IPS-NIHi7 (cell line): ENCODE results near the gene LPA.
"Not testable (repeated sequence)": the region's sequence is repeated elsewhere in the genome, so short reads cannot be mapped to it uniquely, and the experiment has no call there.

ENCODE experiments used
- DNase-seq: peaks from one replicate; pipeline ENCODE4 v3.0.0; 2012; ENCODE audit warnings: mixed read lengths; ENCODE audit errors: extremely low spot score

Gene LPA, protein sequence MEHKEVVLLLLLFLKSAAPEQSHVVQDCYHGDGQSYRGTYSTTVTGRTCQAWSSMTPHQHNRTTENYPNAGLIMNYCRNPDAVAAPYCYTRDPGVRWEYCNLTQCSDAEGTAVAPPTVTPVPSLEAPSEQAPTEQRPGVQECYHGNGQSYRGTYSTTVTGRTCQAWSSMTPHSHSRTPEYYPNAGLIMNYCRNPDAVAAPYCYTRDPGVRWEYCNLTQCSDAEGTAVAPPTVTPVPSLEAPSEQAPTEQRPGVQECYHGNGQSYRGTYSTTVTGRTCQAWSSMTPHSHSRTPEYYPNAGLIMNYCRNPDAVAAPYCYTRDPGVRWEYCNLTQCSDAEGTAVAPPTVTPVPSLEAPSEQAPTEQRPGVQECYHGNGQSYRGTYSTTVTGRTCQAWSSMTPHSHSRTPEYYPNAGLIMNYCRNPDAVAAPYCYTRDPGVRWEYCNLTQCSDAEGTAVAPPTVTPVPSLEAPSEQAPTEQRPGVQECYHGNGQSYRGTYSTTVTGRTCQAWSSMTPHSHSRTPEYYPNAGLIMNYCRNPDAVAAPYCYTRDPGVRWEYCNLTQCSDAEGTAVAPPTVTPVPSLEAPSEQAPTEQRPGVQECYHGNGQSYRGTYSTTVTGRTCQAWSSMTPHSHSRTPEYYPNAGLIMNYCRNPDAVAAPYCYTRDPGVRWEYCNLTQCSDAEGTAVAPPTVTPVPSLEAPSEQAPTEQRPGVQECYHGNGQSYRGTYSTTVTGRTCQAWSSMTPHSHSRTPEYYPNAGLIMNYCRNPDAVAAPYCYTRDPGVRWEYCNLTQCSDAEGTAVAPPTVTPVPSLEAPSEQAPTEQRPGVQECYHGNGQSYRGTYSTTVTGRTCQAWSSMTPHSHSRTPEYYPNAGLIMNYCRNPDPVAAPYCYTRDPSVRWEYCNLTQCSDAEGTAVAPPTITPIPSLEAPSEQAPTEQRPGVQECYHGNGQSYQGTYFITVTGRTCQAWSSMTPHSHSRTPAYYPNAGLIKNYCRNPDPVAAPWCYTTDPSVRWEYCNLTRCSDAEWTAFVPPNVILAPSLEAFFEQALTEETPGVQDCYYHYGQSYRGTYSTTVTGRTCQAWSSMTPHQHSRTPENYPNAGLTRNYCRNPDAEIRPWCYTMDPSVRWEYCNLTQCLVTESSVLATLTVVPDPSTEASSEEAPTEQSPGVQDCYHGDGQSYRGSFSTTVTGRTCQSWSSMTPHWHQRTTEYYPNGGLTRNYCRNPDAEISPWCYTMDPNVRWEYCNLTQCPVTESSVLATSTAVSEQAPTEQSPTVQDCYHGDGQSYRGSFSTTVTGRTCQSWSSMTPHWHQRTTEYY (N-terminal part only)

DNA sequence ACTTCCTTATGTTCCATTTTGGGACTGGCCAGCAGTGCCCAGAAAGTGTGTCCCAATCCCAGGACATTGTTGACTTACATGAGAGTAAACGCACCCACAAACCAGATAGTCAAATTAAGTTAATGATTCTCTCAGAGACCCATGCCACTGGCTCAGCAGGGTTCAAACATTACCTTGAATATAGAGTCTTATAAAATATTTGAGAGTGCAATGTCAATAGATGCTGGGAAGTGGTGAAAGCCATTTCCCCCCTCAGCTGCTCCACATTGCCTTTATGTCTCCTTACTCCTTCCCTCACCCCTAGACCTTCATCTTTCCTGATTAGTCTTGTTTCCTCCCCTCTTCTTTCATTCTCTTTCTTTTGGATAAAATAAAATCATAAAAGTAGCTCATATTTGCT is at the start of gene LPA:
LPA (minus strand) TSS at position 78 of the 400 bp plus-strand sequence; CDS start at position 17, 61 bp downstream.
- not testable (repeated sequence) for DNase-seq

DNA sequence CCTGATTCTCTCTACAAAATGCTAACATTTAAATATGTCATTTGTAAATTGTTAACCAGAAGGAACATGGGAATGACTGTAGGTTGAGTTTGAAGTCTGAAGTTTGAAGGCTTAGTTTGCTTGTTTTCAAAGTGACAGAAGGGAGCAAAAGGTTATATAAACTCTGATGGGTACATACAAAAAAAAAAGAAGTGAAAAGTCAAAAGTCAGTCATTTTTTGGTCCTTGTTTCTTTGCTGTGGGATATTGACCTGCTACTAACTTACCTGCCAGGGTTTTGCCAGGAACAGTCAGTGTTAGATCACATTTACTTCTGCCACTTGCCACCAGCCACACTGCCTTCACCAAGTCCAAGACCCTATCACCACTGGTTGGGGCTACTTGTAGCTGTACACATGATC is 44.9 kb upstream of the LPA start:
- not testable (repeated sequence) for DNase-seq

DNA sequence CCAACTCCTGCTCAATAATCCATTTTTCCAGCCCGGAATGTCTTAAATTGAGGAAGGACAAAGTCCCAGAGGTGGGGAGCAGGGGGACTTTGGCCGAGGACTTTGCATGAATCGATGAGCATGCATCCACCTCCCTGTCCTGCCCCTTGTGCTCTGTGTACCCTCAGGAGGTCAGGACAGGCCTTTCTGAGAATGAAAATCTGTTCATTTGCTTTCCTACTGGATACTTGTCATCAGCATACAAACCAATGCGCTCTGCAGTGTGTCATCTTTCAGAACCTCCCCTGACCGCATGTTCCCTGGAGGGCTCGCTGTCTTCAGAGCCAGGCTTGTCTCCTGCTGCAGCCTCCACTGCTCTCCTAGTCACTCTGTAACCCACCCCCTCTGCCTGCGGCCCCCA is 40.6 kb upstream of the LPA start:
- DNase-seq: not testable (repeated sequence)

DNA sequence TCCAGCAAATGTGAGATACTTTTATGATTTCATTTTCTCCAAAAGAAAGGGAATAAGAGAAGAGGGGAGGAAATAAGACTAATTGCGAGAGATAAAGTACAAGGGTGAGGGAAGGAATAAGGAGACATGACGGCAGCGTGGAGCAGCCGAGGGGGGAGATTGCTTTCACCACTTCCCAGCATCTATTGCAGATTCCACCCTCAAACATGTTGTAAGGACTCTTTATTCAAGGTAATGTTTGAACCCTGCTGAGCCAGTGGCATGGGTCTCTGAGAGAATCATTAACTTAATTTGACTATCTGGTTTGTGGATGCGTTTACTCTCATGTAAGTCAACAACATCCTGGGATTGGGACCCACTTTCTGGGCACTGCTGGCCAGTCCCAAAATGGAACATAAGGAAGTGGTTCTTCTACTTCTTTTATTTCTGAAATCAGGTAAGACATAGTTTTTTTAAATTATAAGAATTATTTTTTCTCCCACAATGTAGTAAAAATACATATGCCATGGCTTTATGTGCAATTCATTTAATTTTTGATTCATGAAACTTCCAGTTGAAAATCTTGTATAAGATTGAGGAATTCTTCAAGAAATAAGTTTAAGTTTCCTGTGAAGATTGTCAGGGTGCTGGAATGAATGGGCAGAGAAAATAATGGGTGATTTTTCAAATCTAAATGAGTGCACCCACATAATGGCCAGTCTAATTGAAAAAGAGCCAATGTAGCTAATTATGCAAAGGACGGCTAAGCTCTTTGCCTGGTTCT is 38.0 kb upstream of the LPA start, which contains the start of gene PLG:
PLG (plus strand) TSS at position 327 of the 763 bp plus-strand sequence; CDS start at position 388, 61 bp downstream.
- DNase-seq: not testable (repeated sequence)

DNA sequence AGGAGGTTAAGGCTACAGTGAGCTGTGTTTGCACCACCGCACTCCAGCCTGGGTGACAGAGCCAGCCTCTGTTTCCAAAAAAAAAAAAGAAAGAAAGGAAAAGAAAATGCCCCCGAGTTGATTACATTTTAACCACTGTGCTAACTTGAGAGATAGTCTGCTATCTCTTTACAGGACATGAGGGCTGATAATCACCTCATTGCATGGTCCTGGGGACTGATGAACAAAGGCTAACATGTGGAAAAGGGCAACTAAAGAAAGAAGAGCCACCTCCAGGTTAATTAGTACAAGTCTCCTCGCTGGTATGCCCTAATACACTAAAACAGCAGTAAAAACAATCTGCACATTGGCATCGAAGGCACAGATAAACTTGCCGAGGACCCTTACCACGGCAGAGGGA is 33.8 kb upstream of the LPA start:
- DNase-seq: no peak

DNA sequence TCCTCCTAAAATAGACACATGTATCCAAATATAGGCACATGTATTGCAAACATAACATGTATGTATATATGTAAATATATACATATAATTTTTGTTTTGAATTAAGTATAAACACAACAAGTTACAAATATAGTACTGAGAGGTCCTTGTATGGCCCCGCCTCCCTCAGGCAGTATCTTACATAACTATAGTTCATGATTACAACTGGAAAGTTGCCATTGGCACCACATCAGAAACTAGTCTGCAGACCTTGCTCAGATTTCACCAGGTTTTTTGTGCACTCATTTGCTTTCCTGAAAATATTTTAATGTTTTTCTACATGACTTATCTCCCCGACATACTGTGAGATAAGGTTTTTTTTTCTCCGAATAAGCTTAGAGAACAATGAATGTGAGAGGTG is 32.8 kb upstream of the LPA start:
- not testable (repeated sequence) for DNase-seq

DNA sequence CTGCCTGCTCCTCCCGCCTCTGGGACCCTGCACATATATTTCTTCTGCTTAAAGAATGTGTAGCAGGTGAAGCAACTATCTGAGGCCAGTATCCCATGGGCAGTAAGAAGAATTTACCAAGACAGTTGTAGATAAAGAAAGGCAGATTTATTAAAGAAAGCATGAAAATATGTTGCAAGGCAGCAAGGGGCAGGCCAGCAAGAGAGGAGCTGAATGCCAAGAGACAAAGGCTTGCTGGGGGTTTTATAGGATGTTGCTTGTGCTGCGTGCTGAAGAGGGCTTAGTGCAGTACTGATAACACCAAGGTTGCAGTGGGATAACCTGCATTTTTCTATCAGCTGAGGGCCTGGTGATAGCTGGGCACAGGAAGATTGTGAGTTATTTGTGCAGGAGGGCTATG is 31.5 kb upstream of the LPA start:
- not testable (repeated sequence) for DNase-seq

DNA sequence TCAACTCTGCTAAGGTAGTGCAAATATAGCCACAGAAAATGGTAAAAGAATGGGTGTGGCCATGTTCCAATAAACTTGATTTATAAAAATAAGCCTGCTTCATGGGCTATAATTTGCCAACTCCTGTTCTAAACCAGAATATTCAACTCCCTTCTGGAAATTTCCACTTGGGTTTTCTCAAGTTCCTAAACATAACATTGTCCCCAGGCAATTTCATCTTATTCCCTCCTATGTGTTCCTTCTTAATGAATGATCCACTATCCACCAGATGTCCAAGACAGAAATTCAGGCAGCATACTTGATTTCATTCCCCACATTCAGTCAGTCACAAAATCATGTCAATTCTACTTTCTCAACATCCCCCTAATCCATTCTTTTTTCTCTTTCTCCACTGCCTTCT is 30.9 kb upstream of the LPA start:
- DNase-seq: not testable (repeated sequence)

DNA sequence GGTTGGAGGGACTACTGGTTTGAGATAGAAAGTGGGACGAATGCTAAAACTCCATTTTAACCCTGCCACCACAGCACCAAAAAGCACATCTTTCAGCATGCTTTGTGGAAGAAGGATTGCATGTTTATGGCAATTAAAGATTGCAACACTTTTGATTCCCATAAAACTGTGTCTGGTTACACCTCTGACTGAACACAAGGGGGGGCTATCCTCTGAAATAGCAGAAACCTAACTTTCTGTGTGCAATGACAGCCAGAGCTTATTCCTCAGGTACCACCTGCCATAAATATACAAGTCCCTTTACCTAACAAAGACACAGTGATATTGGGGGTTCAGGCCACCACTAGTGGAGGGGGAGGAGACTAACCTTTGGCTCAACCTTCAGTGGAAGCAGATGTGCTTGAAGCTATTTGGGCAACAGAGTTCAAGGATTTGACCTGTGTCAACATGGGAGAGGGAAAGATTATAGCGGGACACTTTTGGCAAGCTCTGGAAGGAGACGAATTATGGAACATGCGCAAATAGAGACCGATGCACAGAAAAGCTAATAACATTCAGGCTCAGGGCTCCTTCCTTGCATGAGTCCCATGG is 28.4 kb upstream of the LPA start:
- DNase-seq: peak; percentile 49

DNA sequence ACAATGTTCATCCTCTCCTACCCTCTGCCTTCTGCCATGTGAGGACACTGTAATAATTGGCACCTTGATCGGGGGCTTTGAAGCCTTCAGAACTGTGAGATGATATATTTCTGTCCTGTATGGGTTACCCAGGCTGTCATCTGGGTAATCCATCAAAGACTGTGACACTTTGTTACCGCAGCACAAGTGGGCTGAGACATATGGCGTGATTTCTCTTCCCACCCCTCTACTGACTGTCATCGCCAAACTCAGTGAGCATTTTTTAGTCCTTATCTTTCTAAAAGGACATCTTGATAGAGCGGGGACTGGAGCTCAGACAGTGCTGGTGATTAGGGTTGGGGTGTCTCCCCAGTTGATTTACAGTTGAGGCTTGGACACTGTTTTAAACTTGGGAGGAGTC is 27.5 kb upstream of the LPA start:
- DNase-seq: no peak

DNA sequence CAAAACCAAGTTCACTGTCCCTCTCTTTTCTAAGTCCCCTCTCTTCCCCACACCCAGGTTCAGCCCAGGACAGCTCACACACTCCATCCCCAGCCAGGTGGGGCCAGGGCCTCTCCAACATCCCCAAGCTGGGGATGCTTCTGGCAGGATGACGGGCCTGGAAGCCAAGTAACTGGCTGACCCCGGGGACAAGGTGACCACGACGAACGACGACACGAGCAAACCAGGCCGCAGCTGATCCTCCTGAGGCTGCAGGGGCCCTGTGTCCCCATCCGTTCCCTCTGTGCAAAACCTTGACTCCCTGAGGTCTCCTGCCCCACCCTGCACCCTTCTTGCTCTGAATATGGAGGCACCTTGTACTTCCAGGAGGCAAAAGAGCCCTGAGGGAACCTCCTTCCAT is 26.4 kb upstream of the LPA start:
- no peak for DNase-seq

DNA sequence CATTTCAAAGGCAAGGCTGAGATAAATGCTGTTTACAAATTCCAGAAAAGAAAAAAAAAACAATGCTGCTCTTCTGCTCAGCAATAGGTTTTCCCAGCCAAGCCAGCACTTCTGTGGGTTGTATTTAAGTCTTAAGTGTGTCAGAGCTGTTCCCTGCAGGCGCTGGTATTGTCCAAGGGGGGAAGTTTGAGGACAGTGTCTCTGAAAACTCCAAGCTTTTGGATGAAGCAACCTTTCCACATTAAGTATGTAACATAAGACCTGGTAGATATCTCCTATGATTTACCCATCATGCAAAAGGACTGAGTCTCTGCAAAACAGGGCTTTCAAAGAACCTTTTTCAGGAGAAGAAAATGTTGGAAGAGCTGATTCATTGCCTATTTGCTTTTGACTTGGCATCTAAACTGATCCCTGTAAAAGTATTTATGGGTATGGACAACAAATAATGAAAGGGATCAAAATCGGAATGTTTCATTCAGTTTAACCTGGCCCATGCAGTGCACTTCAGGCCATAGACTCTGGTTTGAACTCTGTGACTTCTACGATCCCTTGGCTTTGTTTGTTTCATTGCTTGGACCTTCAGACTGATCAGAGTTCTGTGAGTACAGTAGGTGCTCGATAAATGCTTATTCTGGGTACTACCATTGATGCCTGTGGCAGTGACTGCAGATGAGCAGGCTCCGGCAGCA is 21.8 kb upstream of the LPA start:
- DNase-seq: no peak

DNA sequence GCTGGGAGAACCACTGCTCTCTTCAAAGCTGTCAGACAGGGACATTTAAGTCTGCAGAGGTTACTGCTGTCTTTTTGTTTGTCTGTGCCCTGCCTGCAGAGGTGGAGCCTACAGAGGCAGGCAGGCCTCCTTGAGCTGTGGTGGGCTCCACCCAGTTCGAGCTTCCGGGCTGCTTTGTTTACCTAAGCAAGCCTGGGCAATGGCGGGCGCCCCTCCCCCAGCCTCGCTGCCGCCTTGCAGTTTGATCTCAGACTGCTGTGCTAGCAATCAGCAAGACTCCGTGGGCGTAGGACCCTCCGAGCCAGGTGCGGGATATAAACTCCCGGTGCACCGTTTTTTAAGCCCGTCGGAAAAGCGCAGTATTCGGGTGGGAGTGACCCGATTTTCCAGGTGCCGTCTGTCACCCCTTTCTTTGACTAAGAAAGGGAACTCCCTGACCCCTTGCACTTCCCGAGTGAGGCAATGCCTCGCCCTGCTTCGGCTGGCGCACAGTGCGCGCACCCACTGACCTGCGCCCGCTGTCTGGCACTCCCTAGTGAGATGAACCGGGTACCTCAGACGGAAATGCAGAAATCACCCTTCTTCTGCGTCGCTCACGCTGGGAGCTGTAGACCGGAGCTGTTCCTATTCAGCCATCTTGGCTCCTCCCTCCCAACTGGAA is 21.2 kb upstream of the LPA start:
- DNase-seq: not testable (repeated sequence)

DNA sequence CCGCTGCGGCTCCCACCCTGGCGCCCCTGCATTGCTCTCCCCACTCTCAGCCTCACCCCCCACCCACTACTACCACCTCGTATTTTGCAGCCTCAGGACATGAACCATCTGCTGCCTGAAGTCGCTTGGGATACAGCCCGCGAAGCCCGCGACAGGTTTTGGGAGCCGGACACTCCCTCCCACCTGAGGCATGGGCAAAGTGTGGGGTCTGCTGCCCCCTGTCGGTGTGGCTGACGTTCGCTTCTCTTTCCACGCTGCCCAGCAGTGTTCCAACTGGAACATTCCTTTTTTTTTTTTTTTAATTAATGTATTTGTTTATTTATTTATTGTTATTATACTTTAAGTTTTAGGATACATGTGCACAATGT is 15.3 kb upstream of the LPA start:
- DNase-seq: peak; percentile 76

DNA sequence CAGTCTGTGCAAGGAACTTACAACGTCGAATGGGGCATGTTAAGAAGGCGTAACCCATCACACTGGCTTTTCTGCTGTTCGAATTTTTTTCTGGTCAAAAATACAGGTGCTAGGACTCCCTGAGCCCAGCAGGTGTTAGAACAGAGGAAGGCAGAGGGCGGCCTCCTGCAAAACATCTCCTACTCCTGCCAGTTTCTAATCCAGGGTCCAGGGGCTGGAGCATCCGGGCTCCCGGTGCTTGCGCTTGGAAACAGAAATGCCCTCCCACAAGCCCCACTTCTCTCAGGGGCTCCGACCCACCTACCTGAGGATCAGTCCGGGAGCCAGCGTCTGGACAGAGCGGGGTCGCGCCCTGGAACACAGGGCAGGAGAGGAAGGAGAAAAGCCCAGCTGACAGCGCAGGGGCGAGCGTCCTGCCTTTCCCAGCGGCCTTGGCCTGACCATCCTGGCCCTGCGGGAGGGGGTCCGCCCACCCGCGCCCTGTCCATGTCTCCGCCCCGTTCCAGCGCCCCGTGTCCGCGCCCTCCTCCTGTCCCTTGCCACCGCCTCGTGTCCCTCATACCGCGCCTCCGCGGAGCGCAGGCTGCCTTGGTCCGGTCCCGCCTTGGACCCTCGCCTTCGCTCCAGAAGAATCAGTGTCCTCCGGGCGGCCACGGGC is 14.8 kb upstream of the LPA start:
- peak; percentile 23 for DNase-seq

DNA sequence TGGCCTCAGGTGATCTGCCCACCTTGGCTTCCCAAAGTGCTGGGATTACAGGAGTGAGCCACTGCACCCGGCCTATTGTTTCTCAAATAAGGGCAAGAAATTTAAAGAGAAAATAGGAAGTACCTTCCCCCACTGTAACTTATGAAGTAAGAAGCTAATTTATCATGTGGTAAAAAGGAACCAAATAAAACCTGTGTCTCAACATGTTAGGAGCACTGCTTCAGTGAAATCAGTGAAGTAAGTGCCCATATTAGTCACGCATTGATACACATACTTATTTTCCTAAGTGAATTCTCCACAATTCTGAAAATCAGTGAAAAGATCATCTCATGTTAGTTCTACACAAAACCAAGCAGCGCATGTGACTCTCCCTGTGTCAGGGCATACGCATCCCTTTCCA is 14.2 kb upstream of the LPA start:
- no peak for DNase-seq

DNA sequence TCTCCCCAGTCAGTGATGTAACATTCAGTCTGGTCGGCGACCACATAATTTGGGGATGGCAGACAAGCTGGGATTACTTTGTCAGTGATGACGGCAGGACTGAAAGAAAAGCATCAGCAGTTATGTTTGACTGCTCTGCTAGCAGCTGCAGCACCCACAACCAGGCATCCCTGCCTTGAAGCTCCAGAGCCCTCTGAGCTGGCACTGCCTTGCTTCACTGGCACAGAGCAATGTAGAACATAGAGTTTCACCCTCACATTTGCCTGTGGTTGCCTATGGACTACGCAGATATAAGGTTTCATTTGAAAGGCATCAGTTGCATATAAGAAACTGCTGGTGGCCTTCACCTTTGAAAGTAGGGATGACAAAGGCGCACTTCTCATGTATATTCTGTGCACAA is 12.3 kb upstream of the LPA start:
- DNase-seq: not testable (repeated sequence)

DNA sequence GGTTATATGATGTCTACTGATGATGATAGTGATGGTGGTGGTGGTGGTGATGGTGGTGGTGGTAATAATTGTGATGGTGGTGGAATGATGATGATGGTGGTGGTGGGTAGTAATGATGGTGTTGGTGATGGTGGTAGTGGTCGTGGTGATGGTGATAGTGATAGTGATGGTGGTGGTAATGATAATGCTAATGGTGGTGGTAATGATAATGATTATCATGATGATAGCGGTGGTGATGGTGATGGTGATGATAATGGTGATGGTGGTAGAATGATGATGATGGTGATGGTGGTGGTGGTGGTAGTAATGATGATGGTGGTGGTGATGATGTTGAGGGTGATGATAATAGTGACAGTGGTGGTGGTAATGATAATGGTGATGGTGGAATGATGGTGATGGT is 4.5 kb upstream of the LPA start:
- no peak for DNase-seq
